Mesenteric fat pad (tissue), 1 donor: ENCODE data around the gene KCNJ8. TPM values are rescaled to one million over a fixed set of nuclear protein-coding genes. Genes with fewer than 3 reads are reported as not detected.

Experiments
- DNase-seq: peaks from one replicate; pipeline ENCODE4 v3.0.0-alpha.2; 2020; ENCODE audit warnings: low spot score
- total RNA-seq: library from RNA; stranded (reverse); fragmentation: NEBNext Ultra II Directional; extraction: Animal tissue kit (Norgen Biotek cat#: 25700); gene quantifications from one replicate; pipeline ENCODE4 v1.2.1, GENCODE V29; 2021
- donor health status: DM: yes; HTN: yes; CAD: no.

The KCNJ8 gene
- total RNA-seq, 1 donor from 2014 or later: 16.5 TPM

- no peak for DNase-seq
These were observed 56.1 kb downstream of the KCNJ8 start for GRCh38 chr12:21718403-21718802.

GRCh38 chr12:21717767-21718166 lies 56.7 kb downstream of the KCNJ8 start:
- no peak for DNase-seq

GRCh38 chr12:21715386-21715785 lies 59.1 kb downstream of the KCNJ8 start:
- no peak for DNase-seq

Other genes starting within 250 kb of the KCNJ8 start
- gene SPX, start 248.4 kb downstream of the KCNJ8 start, total RNA-seq: 0.45 TPM
- 0.10 TPM for gene GYS2, start 169.9 kb downstream of the KCNJ8 start, total RNA-seq
- gene LDHB, start 116.9 kb downstream of the KCNJ8 start, total RNA-seq: 900 TPM
- 55.1 TPM for gene ABCC9, start 166.7 kb upstream of the KCNJ8 start, total RNA-seq